Stimulated activated CD4-positive, alpha-beta T cell treated with anti-CD3 and anti-CD28 coated beads, Interleukin-4, amount 100 ng/mL, for 4 hours (primary cell): ENCODE results near the gene DCST1.

ENCODE experiments used
- DNase-seq, 2 experiments: peaks; one replicate each; pipeline ENCODE4 v3.0.0-alpha.2; 2020

Gene DCST1

GRCh38 chr1:155037043-155037442, 3.4 kb downstream of the DCST1 start:
- DNase-seq = no peak

- no peak for DNase-seq
These were observed 4.3 kb downstream of the DCST1 start for GRCh38 chr1:155037851-155038441.

GRCh38 chr1:155038602-155039307, 5.1 kb downstream of the DCST1 start:
- DNase-seq = no peak

GRCh38 chr1:155039308-155039669, 5.7 kb downstream of the DCST1 start:
- no peak for DNase-seq

GRCh38 chr1:155040358-155041093, 6.9 kb downstream of the DCST1 start:
- no peak for DNase-seq

- DNase-seq = no peak
These were observed 9.2 kb downstream of the DCST1 start for GRCh38 chr1:155042789-155043188.

GRCh38 chr1:155043301-155043702, 9.7 kb downstream of the DCST1 start:
- no peak for DNase-seq

- no peak for DNase-seq
These were observed 10.2 kb downstream of the DCST1 start for GRCh38 chr1:155043793-155044192.

GRCh38 chr1:155044365-155044764, 10.7 kb downstream of the DCST1 start:
- DNase-seq = no peak

- DNase-seq = peak; percentile 38 to 53
These were observed 11.4 kb downstream of the DCST1 start for GRCh38 chr1:155044812-155045657.

GRCh38 chr1:155048449-155049334, 15.1 kb downstream of the DCST1 start:
- DNase-seq = no peak

GRCh38 chr1:155049651-155050559, 16.3 kb downstream of the DCST1 start:
- DNase-seq = no peak

GRCh38 chr1:155050560-155051341, 17.1 kb downstream of the DCST1 start, which contains the start of gene ADAM15:
Gene ADAM15 (plus strand): TSS chr1:155051316. CDS start chr1:155051387, 71 bp downstream.
- DNase-seq = peak; percentile 77 to 80

GRCh38 chr1:155051342-155051776, 17.7 kb downstream of the DCST1 start:
- DNase-seq = no peak

GRCh38 chr1:155051777-155052398, 18.3 kb downstream of the DCST1 start:
- DNase-seq = peak; percentile 34 to 62

- DNase-seq = no peak
These were observed 19.1 kb downstream of the DCST1 start for GRCh38 chr1:155052439-155053395.

GRCh38 chr1:155053531-155054105, 20.0 kb downstream of the DCST1 start:
- no peak for DNase-seq

- DNase-seq = no peak
These were observed 23.5 kb downstream of the DCST1 start for GRCh38 chr1:155057104-155057503.
